OCI-LY1 (cell line): ENCODE data around the gene CTNND2.

Source experiments
- CTCF ChIP-seq: fragments of 200-600 bp; sonication (generic), shearing (Covaris generic); IDR thresholded peaks from 2 replicates; pipeline ENCODE4 v1.5.1; 2017; ENCODE audit warnings: mild to moderate bottlenecking, antibody characterized with exemption, low read length, moderate library complexity, mixed read lengths
- EZH2 ChIP-seq: fragments of 200-600 bp; sonication (generic), shearing (Covaris generic); IDR thresholded peaks from 2 replicates; pipeline ENCODE4 v1.8.0; 2017; ENCODE audit warnings: borderline replicate concordance, mixed run types, mild to moderate bottlenecking, antibody characterized with exemption, low read length, moderate library complexity, mixed read lengths

DNA sequence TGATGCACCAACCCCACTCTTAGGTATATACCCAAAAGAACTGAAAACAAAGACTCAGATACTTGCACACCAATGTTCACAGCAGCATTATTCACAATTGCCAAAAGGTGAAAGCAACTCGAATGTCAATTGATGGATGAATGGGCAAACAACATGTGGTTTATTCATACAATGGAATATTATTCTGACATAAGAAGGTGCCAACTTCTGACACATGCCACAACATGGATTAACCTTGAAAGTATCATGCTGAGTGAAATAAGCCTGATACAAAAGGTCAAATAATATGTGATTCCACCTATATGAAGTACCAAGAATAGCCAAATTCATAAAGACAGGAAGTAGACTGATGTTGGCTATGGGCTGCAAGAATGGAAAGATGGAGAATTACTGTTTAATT, 35.0 kb downstream of the CTNND2 start:
- no peak for TF ChIP-seq EZH2
- TF ChIP-seq CTCF: no peak
